HG02610 (cell line): ENCODE data around the gene MORC2.

Experiments used
- ATAC-seq: cut with Tn5 transposase; IDR thresholded peaks from one replicate; pipeline ENCODE4 v1.9.1; 2021; ENCODE audit warnings: mild to moderate bottlenecking, moderate library complexity; ENCODE audit not compliant: unreplicated experiment

Gene MORC2

DNA sequence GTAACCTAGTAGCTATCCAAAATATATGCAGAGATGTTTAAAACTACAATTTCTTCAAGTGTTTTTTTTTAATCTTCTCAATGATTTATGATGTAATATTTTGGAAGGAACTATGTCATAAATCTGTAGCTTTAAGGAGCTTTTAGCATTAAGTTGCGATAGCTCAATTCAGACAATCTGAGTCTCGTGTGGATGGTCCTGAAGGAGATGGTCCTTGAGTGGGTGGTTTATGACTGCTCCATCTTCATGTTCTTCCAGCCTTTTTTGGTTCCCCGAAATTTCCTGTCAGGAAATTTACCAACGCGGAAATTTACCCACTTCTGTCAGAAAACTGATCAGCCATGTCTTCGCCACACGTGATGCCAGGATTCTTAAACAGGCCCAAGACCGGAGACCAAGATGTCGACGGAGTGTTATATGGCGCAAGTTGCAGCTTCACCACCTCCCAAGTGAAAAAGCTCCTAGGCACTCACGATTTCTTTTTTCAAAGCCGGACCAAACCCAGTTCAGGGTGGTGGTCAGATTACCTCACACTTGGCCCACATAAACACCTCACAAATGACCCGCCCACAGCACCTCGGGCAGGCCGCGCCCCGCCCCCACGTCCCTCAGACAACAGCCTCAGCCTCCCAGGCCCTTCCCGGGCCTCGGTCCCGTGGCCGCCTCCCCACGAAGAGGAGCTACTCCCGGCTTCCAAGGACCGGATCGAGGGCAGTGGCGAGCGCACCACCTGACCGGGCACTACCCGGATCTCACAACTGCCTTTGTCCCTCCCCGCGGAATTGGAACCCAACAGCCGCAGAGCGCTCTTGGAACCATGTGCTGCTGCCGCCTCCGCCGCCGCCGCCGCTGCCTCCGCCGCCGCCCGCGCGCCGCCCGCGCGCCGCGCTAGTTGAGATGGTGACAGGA lies at the start of gene MORC2:
TSS of gene MORC2 (minus strand) at position 760 of the 909 bp plus-strand sequence. CDS start 885 bp downstream, outside the sequence.
- ATAC-seq = peak; percentile 16

GRCh38 chr22:31005535-31005934 lies 37.0 kb upstream of the MORC2 start:
- no peak for ATAC-seq

GRCh38 chr22:31001124-31001770 lies 32.7 kb upstream of the MORC2 start:
- ATAC-seq = no peak

DNA sequence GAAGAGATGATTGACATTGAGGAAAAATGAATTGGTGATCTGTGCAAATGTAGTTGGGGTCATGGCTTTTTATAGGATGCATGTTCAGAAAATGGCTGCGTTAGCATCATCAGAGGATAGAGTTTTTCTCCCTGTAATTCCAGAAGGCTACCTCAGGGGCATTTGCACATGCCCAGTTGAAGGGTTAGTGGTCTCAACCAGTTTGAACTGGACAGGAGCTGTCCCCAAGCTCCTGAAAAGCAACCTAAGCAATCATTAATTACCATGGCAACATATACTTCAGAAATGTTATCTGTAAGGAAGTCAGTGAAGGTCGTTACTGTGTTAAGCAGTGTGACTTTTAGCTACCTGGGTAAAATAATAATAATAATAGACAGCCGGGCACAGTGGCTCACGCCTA lies 29.8 kb upstream of the MORC2 start:
- ATAC-seq = no peak

- no peak for ATAC-seq
Observed at GRCh38 chr22:30996462-30996861, 27.9 kb upstream of the MORC2 start.

DNA sequence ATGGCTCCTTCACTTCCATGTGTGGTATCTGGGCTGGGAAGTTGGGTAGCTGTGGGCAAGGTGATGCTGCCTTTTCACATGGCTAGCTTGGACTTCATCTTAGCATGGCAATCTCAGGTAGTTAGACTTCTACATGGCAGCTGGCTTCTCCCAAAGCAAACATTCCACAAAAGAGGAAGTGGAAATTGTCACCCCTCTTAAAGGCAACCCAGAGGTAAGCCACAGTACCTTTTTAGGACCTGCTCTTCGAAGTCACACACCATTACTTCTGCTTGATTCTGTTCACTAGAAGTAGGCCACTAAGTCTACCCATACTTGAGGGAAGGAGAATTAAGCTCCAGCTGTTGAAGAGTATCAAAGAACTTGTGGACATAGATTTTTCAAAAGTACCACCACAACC lies 26.4 kb upstream of the MORC2 start:
- no peak for ATAC-seq

DNA sequence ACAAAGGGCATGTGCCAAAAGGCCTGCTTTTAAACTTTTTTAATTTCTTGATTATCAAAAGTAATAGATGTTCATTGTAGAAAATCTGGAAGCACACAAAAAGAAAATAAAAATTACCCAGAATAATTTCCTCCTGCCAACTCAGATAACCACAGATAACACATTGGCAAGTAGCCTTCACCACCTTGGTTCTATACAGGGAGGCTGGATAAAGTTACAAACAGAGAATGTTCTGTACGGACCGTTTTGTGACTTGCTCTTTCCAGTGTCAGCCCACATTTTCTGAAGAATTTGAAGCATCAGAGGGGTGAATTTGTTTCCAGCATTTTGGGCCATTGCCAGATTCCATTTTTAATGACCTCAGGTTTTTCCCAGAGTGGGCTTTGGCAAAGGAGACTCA lies 24.0 kb upstream of the MORC2 start:
- no peak for ATAC-seq

GRCh38 chr22:30990690-30991089 lies 22.1 kb upstream of the MORC2 start:
- ATAC-seq = no peak

DNA sequence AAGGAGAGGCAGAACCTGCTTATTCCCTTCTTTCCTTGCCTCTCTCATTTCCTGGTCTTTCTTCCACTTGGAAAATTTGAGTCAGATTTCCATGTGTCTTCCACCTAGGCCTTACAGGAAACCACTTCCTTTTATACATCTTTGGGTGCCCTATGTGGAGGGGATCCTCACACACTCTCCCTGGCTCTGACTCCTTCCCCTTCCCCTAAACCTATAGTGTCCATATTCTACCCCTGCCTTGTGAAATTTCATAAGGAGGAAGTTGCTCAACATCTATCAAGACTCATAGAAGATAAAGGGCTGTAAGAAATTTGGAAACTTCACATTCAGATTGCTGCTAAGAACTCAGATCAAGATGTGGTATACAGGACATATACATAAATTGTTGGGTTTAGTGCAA lies 20.9 kb upstream of the MORC2 start:
- ATAC-seq = no peak

- ATAC-seq = no peak
Observed at GRCh38 chr22:30985561-30986208, 17.1 kb upstream of the MORC2 start.

DNA sequence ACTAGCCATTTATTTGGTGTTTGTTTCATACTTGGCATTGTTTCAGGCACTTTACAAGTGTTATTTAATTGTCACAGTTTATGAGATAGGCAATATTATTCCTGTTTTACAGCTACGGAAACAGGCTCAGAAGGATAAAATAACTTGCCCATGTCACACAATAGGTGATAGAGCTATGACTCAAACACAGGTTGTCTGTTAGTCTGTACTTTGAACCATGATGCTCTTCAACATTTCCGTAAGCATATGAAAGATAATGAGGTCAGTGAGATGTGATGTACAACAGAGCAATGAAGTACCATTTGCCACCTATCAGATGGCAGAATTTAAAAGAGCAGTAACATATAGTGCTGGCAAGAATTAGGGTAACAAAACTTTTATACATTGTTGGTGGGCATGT lies 15.7 kb upstream of the MORC2 start:
- no peak for ATAC-seq

DNA sequence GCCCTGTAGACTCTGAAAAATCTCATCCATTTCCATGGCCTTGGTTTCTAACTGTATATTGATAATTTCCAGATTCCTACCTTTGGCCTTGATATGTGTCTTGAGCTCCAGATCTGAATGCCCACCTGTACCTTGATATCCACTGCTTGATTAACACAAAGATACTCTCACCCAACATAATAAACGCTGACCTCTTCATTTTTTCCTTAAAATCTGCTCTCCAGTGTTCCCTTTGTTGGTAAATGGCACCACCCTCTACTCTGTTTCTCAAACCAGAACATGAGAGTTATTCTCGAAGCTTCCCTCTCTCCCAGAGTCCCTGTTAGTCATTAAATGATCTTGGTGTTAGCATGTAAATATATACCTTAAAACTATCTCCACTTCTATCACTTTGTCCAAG lies 13.9 kb upstream of the MORC2 start:
- ATAC-seq = no peak

DNA sequence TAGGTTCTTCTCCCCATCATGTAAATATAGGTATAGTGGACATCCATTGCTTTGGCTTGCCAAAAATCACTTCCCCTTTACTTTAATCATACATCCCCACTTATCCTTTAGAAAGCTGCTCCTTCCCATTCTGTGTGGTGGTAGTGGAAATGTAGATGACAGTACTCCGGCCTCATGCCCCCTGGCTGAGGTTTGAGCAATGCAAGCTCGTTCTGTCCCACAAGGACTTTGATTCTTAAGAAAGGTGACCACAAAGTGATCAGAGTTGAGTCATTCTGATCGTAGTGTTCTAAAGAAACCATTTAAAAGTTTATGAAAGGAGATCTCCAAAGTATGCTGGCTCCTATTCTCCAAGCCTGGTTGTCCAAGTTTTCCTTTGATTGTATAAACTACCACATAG lies 11.4 kb upstream of the MORC2 start:
- no peak for ATAC-seq

DNA sequence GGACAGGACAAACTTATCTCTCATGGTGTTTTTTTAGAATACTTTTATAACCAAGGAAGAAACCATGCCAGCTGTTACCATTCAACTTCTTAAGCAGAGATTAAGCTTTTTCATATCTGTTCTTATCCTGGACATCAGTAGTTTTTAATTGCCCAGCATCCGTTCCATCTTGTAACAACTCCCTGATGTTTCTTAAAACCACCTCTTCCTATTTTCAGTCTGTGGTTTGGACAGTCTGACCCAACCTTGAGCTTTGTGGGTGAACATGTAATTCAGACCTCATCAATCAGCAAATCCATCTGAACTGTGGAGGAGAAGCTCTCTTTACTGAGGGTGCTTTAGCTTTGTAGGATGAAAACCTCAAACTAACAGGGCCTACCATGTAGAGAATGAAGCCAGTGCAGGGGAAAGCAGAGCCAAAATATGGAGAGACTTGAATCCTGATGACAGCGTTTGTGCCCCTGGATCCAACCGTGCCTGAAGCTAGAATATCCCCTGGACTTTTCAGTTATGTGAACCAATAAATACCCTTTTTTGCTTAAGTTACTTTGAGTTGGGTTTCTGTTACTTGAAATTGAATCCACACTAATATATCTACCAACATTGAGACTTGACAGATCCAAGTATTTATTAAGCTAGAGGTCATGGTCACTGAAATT lies 9.9 kb upstream of the MORC2 start:
- no peak for ATAC-seq

DNA sequence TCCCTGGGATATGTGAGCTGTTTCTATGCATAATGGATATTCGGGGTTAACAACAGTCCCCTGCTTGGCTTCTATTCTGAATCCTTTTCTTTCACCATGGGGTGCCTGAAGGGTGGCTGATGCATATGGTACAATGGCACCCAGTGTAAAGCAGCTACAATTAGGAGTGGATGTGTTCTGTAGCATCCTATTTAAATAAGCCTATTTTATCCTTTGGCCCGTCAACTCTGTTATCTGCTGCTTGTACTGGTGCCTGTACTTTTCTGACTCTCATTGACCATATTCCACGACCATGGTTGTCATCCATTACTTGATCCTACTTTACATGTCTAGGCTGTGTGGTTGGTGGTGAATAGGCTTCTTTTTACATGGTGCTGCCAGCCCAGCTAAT lies 1.8 kb upstream of the MORC2 start:
- no peak for ATAC-seq

DNA sequence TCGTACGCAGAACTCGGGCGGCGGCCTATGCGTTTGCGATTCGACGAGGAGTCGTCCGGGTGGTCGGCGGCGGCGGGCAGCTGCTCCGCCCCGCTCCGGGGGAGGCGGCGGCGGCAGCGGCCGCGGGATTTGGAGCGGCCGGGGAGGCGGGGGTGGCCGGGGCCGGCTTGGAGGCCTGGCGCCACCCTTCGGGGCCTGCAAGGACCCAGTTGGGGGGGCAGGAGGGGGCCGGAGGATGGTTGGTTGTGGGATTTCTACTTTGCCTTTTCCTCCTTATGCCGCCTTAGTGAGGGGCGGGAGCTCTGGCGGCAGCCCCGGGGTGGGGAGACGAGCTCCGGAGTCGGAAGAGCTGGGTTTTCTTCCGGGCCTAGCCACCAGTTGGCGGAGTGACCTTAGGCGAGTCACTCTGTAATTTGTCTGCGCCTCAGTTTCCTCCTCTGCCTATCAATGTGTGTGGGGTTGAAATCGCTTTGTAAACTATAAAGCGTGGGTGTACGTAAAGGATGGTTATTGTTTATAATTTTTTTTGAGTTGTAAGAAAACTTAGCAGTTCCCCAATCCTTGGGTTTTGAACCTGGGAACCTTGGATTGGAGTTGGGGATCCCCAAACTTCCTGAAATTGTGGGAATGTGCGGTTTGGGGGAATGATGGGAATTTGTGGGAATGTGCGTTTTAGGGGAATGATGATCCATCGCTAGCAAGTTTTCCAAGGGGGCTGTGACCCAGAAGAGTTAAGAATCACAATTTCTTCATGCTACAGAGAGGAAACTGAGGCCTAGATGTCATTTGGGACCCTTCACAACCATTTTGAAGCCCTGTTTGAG lies 1.2 kb upstream of the MORC2 start:
- peak; percentile 30 for ATAC-seq

DNA sequence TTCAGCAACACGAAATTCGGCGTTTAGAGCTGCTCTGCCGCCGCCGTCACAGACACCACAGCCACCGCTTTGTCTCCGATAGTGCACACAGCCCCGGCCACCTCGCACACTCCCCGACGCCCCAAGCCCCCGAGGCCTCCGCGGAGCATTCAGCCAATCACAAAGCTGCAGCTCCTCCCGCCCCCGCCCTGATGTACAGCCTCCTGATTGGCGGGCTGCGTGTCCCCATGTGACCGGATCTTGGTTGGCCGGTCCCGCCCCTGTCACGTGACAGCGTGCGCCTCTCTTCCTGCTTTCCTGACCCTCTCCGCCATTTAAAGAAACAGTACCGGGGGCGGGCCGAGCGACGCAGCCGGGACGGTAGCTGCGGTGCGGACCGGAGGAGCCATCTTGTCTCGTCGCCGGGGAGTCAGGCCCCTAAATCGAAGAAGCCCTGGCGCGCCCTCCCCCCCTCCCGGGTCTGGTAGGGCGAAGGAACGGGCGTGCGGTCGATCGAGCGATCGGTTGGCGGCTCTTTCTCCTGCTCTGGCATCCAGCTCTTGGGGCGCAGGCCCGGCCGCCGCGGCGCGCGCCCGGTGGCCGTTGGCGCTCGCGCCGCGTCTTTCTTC lies 454 bp upstream of the MORC2 start, which contains the start of gene TUG1:
TSS of gene TUG1 (plus strand) at position 342 of the 608 bp plus-strand sequence.
- peak; percentile 78 for ATAC-seq

DNA sequence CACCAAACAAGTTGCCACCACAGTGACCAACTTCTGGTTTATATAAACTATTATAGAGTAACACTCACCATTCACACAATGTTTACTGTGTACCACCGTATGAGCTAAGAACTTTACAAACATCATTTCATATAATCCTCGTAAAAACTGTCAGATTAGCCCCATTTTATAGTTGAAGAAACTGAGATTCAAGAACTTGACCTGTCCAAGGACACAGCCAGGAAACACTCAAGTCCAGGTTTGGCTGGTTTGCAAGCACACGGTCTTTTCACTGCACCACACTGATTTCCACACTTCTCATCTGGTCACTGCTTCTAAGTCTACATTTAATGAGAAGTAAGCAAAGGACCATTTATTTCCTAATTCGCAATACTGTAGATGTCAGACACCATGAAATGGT lies 3.7 kb downstream of the MORC2 start:
- ATAC-seq = no peak

- no peak for ATAC-seq
Observed at GRCh38 chr22:30955153-30955552, 13.4 kb downstream of the MORC2 start.

DNA sequence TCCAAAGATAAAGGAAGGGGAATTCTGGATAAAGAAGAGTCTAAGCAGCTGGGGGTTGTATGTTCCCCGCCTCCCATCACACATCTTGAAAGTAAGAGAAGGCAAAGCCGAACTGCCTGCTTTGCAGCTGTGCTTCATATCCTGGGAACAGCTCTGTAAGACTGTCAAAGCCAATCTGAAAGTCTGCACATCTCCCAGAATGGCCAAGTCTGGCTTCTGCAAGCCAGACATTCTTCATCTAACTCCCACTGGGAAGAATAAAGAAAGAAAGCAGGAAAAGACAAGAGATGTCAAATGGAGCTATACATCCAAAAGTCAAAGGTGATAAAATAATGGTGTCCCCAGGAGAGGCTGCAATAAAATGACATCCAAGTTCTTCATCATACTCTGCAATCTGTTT lies 15.4 kb downstream of the MORC2 start:
- no peak for ATAC-seq
